ENCODE results near the gene SSU72. TPM values are rescaled to one million over a fixed set of nuclear protein-coding genes. Genes with fewer than 3 reads are reported as not detected.

Gene SSU72
- total RNA-seq, 1 donor from 2014 or later, result 94.1 TPM

DNA sequence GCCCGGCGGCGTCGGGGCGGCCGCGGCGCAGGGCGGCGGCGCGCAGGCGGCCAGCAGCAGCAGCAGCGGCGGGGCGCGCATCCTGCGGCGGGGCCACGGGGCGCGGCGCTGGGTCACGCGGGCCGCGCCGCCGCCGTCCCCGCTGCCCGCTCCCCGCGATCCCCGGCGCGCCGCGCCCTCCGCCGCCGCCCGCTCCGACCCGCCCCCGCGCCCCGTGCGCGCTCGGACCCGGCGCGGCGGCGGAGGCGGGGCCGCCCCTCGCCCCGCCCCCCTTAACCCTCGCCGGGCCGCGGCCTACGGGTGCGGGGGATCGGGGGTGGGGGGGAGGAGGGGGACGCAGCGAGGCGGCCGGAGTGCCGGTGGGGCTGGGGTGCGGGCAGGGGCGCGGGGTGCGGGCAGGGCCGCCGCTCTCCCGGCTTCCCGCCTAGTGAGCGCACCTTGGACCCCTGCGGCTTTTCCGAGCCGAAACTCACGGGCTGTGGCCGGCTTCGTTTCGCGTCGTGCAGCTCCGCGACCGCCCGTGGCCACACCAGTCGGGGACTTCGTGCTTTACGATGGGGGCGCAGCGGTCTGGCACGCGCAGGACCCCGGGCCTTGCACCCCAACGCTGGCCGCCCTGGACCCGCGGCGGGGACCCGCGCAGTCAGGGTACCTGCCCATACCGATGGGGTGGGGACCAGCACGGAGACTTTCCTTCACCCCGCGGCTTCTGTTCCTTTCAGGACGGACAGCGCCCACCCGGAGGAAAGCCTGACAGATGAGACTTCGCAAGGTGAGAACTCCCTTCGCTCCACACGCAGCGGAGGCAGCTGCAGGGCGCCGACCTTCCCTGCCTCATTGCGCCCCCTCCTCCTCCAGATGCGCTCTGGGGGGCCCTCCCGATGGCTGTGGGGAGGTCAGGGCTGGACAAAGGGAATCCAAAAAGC, 25.5 kb upstream of the SSU72 start, which contains the start of gene FNDC10:
Gene FNDC10 (minus strand): TSS at position 201 of the 926 bp plus-strand sequence. CDS start 120 bp downstream, at position 81.
- peaks cover 16% of the 10 kb centered on the region for H3K27me3 Mint-ChIP-seq (ENCODE audit: insufficient read depth, low read depth)
- H3K27ac Mint-ChIP-seq, result no peak within 1 kb of the TSS
- TF ChIP-seq, protein P1, sequence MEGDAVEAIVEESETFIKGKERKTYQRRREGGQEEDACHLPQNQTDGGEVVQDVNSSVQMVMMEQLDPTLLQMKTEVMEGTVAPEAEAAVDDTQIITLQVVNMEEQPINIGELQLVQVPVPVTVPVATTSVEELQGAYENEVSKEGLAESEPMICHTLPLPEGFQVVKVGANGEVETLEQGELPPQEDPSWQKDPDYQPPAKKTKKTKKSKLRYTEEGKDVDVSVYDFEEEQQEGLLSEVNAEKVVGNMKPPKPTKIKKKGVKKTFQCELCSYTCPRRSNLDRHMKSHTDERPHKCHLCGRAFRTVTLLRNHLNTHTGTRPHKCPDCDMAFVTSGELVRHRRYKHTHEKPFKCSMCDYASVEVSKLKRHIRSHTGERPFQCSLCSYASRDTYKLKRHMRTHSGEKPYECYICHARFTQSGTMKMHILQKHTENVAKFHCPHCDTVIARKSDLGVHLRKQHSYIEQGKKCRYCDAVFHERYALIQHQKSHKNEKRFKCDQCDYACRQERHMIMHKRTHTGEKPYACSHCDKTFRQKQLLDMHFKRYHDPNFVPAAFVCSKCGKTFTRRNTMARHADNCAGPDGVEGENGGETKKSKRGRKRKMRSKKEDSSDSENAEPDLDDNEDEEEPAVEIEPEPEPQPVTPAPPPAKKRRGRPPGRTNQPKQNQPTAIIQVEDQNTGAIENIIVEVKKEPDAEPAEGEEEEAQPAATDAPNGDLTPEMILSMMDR (IDR thresholded peaks at IDR 0.05), result no peak
- peak; percentile 76 for TF ChIP-seq EZH2 (IDR thresholded peaks at IDR 0.05)
- peak; percentile 48 for TF ChIP-seq EZH2phosphoT487 (IDR thresholded peaks at IDR 0.05)
- no peaks in the 10 kb centered on the region for H3K9me3 Mint-ChIP-seq
- Histone ChIP-seq H3K36me3 (no peaks in the 10 kb centered on the region), H3K4me3 (peak within 1 kb of the TSS; percentile 56), H3K4me1 (peaks cover 10% of the 10 kb centered on the region), H3K79me2 (ENCODE audit: low read depth) (no peaks in the 10 kb centered on the region), H3F3A (ENCODE audit: low read depth) (peaks cover 30% of the 10 kb centered on the region), H3K9me3 (ENCODE audit: low read depth) (no peaks in the 10 kb centered on the region), H4K20me1 (ENCODE audit: low read depth) (peaks cover 21% of the 10 kb centered on the region), H3K9ac (no peak within 1 kb of the TSS), H2AFZ (replicated peaks) (peak within 1 kb of the TSS; percentile 82), H3K27ac (no peak within 1 kb of the TSS), H3K27me3 (peaks cover 80% of the 10 kb centered on the region), H3K4me2 (peak within 1 kb of the TSS; percentile 87)
- H3K4me1 Mint-ChIP-seq, result peaks cover 9% of the 10 kb centered on the region
- no peaks in the 10 kb centered on the region for H3K36me3 Mint-ChIP-seq
- peak within 1 kb of the TSS; percentile 83 for H3K4me3 Mint-ChIP-seq
- peak; percentile 63 for DNase-seq (ENCODE audit: low spot score)

DNA sequence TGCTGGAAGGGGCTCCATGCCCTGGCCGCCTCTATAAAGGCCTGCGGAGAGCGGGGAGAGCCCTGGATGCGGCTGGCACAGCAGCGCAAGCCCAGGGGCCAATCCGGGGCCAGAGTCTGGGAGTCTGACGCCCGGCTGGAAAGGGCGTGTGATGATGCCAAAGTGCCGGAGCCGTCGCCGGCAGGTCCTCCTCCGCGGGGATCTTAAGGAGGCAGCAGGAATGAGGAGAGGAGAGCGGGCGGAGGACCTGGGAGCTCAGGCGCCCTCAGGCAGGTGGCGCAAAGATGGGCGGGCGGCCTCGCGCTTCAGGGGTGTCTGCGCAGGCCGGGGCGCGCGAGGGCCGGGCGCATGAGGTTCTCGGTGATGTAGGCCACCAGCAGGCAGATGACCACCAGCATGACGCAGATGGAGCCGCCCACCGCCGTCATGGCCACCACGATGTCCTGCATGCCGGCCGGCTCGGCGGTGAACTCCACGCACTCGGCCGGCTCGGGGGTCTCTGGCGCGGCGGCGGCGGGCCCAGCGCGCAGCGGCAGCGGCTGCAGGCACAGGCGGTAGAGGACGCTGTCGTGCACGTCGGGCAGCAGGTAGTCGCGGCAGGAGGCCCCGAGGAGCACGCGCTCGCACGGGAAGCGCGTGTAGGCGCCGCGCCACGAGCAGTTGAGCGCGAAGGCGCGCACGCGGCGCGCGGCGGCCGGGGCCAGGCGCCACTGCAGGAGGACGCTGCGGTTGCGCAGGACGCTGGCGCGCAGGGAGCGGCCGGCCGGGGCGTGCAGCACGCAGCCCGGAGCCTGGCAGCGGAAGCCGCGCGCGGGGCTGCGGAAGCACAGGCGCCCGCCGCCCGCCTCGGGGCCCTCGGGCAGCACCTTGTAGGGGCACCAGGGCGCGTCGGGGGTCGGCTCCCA, 24.6 kb upstream of the SSU72 start:
- peak overlapping the region; percentile 83 for H3K4me3 Mint-ChIP-seq

DNA sequence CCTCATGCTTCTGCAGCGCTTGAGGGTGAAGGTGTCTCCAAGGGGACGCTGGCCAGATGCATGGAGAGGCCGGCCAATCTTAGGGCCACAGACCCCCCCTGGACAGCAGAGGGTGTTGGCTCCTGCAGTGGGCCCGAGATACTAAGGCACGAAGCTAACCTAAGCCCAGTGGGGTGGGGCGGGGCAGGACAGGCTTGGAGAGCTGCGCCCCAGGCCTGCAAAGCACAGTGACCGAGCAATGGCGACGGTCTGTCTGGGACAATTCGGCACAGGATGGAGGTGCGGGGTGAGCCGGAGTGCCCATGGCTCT, 24.0 kb upstream of the SSU72 start:
- DNase-seq (ENCODE audit: low spot score), result no peak
- Mint-ChIP-seq H3K4me1 (peaks cover 9% of the 10 kb centered on the region), H3K36me3 (no peaks in the 10 kb centered on the region), H3K4me3 (peak overlapping the region; percentile 83), H3K27ac (no peak overlapping the region), H3K27me3 (ENCODE audit: insufficient read depth, low read depth) (peaks cover 12% of the 10 kb centered on the region), H3K9me3 (no peaks in the 10 kb centered on the region)
- H2AFZ ChIP-seq (replicated peaks), result no peak overlapping the region
- H3K4me1 ChIP-seq, result peaks cover 10% of the 10 kb centered on the region
- H4K20me1 ChIP-seq (ENCODE audit: low read depth), result peaks cover 21% of the 10 kb centered on the region
- H3K4me2 ChIP-seq, result peak overlapping the region; percentile 73
- H3K9ac ChIP-seq, result no peak overlapping the region
- no peak overlapping the region for H3K27ac ChIP-seq
- TF ChIP-seq, protein P1 (IDR thresholded peaks at IDR 0.05), result no peak
- no peak for TF ChIP-seq EZH2 (IDR thresholded peaks at IDR 0.05)
- no peak for TF ChIP-seq EZH2phosphoT487 (IDR thresholded peaks at IDR 0.05)
- peaks cover 77% of the 10 kb centered on the region for H3K27me3 ChIP-seq
- H3K36me3 ChIP-seq, result no peaks in the 10 kb centered on the region
- no peaks in the 10 kb centered on the region for H3K79me2 ChIP-seq (ENCODE audit: low read depth)
- no peaks in the 10 kb centered on the region for H3K9me3 ChIP-seq (ENCODE audit: low read depth)
- no peak overlapping the region for H3K4me3 ChIP-seq
- H3F3A ChIP-seq (ENCODE audit: low read depth), result peaks cover 37% of the 10 kb centered on the region

More for the DNA sequence above, 24.6 kb upstream of the SSU72 start:
- H3K4me1 ChIP-seq, result peaks cover 10% of the 10 kb centered on the region
- Mint-ChIP-seq H3K27ac (no peak overlapping the region), H3K27me3 (ENCODE audit: insufficient read depth, low read depth) (peaks cover 13% of the 10 kb centered on the region), H3K36me3 (no peaks in the 10 kb centered on the region), H3K4me1 (peaks cover 9% of the 10 kb centered on the region), H3K9me3 (no peaks in the 10 kb centered on the region)
- H4K20me1 ChIP-seq (ENCODE audit: low read depth), result peaks cover 21% of the 10 kb centered on the region
- no peaks in the 10 kb centered on the region for H3K9me3 ChIP-seq (ENCODE audit: low read depth)
- TF ChIP-seq EZH2phosphoT487 (IDR thresholded peaks at IDR 0.05) (peak; percentile 51), EZH2 (IDR thresholded peaks at IDR 0.05) (peak; percentile 62)
- TF ChIP-seq, protein P1 (IDR thresholded peaks at IDR 0.05), result peak; percentile 48
- H2AFZ ChIP-seq (replicated peaks), result peak overlapping the region; percentile 82
- peaks cover 37% of the 10 kb centered on the region for H3F3A ChIP-seq (ENCODE audit: low read depth)
- H3K4me3 ChIP-seq, result peak overlapping the region; percentile 42
- no peak overlapping the region for H3K9ac ChIP-seq
- DNase-seq (ENCODE audit: low spot score), result peak; percentile 78
- no peak overlapping the region for H3K27ac ChIP-seq
- H3K27me3 ChIP-seq, result peaks cover 80% of the 10 kb centered on the region
- H3K36me3 ChIP-seq, result no peaks in the 10 kb centered on the region
- no peaks in the 10 kb centered on the region for H3K79me2 ChIP-seq (ENCODE audit: low read depth)
- H3K4me2 ChIP-seq, result peak overlapping the region; percentile 73

Data from neural progenitor cell (in vitro differentiated cells).